T1000 (cell line): ENCODE data around the gene SBF1.

Experiments
- DNase-seq: peaks from one replicate; lab custom pipeline; 2025; ENCODE audit warnings: mixed read lengths; lab: John Stamatoyannopoulos, UW

The SBF1 gene

DNA sequence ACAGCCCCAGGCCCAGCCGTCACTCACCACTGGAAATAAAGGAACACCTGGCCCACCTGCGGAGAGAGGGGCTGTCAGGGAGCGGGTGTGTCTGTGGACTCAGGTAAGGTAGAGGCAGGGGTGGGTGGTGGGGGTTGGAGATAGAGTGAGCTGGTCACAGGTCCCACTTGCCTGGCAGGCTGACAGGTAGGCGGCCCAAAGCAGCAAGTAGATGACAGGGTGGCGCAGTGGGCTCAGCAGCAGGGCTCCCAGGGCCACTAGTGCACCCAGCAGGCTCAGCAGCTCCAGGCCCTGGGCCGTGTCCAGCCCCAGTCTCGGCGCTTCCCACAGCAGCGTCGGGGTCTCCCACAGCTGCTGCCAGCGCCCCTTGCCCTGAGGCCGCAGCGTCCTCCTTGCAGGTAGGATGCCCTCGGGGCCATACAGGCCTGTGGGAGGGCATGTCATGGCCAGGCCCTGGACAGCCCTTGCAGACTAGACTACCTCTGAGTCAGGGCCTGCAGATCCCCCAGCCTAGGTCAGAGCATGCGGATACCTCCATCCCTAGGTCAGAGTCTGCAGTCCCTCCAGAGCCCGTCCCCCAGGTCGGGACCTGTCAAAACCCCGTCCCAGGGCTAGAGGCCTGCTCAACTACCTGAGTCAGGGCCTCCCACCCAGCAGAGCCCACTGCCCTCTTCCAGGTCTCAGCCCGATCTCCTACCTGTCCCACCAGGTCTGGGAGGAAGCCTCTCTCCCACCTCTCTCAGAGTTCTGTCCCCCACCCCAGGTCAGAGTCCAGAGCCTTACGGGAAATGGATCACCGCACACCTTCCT is 32.0 kb upstream of the SBF1 start:
- no peak for DNase-seq

DNA sequence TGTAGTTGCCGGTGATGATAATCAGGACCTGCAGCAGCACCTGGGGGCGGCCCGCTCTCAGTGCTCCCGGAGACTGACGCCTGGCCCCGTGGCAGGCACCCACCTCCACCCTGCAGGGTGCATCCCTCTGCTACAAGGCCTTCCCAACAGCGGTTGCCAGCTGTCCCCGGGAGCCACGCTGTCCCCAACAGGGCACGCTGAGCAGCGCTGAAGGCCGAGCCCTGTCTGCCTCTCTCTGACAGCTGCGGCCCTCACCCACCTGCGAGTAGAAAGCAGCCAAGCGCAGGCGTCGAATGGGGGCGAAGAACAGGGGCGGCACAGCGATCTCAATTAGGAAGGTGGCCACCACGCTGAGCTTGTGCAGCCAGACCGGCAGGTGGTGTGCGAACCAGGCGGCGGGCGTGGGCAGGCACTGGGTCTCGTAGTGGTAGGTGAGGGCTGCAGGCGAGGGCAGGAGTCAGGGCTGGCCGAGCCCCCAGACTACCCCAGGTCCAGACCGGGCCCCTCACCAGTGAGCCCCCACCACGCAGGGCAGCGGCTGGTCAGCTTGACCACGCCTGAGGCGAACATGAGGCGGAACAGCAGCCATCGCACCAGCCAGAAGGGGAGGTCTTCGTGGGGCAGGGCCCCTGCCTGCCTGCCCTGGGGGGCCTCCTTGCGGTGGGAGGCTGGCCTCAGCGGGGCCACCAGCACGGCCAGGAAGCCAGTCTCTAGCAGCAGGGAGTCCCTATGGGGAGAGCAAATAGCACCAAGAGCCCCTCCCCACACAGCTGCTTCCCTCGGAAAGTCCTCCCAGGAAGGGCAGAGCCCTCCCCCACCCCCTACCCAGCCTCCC is 31.2 kb upstream of the SBF1 start:
- DNase-seq = no peak

DNA sequence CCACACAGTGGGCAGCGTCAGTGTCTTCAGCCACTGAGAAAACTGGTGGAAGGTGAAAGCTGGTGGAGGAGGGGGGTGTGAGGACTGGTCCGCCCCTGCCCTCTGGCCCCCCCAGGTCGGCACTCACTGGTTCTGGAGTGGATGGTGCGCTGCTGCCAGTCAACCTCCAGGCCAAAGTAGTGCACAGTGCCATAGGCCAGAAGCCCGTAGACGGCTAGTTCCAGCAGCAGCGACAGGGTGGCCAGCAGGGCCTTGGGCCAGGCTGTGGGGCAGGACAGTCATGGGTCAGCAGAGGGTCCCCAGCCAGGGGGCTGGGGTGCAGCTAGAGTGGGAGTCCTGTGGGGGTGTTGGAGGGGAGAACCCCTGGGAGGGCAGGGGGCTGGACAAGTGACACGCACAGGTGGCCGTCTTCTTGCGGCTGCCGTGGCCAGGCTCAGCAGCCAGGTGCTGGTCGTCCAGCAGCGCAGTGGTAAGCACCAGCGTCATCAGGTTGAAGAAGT is 30.5 kb upstream of the SBF1 start:
- DNase-seq = no peak

DNA sequence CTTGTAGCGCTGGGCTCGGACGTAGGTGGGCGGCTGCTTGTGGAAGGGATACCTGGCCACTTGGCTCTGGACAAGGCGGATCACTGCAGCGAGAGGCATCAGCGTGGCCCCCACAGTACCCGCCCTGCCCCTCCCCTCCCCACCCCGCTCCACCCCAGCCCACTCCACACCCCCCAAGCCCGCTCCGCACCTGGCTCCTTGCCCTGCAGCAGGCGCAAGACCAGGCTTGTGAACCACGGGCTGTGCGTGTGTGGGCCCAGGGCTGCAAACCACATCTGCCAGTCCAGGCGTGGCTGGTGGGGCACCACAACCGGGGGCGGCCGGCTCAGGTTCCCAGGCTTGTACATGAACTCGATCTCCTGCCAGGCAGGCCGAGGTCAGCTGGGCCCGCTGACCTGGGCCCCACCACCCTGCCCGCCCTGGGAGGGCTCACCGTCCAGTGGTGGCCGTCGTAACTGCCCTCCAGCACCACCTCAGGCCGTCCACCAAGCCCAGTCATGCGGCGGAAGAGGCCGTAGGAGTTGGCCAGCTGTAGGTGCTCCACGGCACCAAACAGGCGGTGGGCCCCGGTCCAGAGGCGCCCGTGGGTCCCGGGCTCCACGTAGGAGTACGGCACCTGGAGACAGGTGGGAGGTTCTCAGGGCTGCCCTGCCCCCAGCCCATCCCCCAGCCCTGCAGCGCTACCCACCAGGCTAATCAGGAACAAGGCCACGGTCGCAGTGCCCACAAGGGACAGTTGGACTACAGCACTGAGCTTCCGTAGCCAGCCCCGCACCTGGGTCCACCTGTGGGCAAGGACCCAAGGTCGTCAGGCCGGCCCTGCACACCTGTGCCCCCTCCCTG is 29.8 kb upstream of the SBF1 start:
- no peak for DNase-seq

DNA sequence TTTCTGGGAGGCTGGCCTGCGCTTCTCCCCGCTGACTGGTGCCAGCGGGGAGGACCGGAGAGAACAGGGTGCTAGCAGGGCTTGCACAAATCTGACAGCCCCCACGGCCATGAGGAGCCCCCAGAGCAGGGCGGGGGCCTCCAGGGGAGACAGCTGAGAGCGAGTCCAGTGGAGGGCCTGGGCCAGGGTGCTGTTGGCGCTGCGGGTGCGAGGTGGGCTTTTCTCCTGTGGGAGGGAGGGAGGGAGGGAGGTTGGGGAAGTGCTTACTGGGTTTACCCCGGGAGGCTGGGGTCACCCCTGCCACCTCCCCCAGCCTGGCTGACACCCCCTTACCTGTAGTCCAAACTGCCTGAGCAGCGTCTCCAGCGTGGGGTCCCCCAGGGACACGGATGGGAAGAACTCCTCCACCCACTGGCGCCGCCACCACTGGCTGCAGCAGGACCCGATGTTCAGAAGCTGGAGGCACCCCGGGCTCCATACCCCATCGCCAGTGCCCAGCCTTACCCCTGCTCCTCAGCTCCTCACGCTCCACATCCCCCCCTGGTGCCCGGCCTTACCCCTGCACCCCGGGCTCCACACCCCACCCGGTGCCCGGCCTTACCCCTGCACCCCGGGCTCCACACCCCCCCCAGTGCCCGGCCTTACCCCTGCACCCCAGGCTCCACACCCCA is 28.8 kb upstream of the SBF1 start:
- no peak for DNase-seq

DNA sequence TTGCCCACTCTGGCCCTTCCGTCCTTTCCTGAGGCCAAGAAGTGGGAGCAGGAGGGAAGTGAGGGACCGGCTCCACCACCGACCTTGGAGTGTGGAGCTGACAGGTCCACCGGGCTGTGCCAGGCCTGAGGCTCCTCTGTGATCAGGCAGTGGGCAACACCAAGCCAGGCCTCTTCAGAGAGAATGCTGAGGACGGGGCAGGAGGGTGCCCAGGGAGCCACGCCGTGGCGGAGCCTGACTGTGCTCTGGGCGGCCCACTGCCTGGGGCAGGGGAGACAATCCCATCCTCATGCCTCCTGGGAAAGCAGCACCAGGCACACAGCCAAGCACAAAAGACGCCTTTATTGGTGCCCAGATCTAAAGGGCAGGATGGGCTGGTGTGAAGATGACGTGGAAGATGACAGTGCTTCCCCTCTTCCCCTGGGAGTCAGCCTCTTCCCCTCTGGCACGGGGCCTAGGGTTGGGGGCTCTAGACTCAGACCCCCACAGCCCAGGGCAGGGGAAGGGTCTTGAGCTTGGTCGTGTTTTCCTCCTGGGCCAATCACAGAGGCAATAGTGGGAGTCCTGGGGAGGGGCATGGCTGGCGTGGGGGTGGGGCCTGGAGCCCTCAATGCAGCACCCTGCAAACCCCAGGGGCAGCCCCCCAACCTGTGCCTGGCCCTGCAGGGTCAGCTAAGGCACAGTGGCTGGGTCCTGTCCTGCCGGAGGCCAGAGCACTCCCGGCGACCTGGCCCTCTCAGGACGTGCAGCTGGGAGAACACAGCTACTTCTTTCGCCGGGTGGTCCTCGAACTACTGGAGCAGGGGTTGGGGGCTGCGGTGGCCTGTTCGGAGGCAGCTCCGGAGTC is 28.0 kb upstream of the SBF1 start:
- no peak for DNase-seq

DNA sequence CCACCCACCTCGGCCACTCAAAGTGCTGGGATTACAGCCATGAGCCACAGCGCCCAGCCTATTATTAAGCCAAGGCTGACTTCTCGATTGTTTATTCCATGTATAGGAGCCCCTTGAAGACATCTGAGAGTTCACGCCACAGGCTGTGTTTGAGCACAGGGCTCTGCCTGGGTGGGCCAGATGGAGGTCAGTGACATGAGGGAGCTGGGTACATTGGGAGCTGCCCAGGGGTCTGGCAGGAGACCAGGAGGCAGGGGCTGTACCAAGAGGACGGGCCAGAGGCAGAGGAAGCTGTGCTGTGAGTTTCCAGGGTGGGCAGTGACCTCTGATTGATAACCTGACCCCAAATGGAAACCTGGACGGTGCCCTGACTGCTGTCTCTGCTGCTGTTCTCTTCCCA is 27.3 kb upstream of the SBF1 start:
- DNase-seq = no peak

DNA sequence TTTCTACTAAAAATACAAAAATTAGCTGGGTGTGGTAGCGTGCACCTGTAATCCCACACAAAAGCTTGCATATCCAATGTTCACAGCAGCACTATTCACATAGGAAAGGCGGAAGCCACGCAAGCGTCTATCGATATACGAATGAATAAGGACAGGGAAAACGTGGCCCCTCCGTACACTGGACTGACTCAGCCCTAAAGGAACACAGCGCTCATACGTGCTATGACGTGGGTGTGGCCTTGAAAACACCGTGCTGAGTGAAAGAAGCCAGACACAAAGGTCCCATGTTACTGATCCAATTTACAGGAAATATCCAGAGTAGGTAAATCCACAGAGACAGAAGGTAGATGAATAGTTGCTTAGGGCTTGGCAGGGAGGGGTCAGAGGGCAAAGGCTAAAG is 25.6 kb upstream of the SBF1 start:
- no peak for DNase-seq

DNA sequence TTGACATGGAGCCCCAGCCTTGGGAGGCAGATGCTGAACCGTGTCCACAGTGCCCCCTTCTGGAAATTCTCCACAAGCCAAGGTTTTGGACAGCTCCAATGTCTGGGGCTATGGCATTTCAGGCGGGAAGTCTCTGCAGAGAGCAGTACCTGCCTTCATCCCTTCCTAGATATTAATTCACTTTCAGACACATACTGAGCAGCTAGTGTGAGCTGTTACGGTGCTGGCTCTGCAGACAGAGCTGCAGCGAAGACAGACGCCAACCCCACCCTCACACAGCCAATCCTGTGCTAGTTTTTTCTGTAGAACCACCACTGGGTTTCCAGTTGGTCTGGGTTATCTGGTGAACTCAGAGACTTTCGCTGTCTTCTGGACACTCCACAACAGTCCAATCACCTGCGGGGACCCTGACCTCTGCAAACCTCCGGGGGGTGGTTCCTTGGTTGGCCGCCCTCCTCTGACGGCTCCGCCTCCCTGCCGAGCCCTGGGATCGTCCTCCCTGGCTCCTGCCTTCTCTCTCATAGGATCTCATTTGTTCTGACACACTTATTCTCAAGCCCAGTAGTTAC is 23.6 kb upstream of the SBF1 start:
- DNase-seq = no peak

DNA sequence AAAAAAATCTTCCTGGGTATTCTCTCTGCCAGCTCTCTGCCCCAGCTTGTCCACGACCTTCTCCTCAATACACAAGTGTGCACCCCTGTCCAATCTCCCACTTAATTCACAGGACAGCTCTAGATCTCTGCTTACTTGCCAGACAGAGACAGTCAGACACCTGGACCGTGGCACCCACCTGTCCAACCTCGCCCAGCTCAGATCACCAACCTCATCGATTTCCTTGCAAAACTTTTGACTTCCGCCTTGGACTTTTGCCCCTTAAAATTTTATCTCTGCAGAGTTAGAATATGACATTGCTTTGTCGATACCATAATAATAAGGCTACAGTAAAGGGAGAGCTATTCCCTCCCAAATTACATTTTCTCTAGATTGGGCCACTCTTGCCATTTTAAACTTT is 22.3 kb upstream of the SBF1 start:
- no peak for DNase-seq

DNA sequence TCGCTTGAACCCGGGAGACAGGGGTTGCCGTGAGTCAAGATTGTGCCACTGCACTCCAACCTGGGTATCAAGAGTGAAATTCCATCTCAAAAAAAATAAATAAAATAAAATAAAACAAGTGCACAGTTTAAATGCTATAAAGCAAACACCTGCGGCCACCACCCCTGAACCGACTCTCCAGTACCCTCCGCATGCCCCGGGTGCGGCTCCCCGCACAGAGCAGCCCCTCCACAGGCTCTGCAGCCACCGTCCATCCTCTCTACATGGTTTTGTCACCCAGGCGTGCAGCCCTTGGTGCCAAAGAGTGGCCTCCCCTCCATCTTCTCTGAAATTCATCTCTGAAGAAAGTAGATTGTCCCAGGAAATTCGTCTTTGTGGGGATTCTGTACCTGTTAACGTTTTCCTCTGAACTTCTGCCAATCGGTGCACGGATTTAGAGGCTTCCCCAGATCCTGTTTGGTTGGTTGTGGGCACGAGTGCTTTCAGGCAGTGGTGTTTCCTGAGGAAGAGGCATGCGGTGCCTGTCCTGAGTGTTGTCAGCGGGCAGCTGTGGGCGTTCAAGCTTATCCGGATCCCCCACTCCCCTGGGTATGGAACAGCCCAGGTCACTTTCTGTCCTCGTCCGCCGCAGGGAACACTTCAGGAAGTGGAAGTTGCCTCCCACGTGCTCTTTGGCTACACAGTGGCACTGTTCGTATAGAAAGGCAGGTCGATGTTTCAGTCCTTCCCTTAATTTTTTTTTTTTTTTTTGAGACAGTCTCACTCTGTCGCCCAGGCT is 15.9 kb upstream of the SBF1 start:
- no peak for DNase-seq

DNA sequence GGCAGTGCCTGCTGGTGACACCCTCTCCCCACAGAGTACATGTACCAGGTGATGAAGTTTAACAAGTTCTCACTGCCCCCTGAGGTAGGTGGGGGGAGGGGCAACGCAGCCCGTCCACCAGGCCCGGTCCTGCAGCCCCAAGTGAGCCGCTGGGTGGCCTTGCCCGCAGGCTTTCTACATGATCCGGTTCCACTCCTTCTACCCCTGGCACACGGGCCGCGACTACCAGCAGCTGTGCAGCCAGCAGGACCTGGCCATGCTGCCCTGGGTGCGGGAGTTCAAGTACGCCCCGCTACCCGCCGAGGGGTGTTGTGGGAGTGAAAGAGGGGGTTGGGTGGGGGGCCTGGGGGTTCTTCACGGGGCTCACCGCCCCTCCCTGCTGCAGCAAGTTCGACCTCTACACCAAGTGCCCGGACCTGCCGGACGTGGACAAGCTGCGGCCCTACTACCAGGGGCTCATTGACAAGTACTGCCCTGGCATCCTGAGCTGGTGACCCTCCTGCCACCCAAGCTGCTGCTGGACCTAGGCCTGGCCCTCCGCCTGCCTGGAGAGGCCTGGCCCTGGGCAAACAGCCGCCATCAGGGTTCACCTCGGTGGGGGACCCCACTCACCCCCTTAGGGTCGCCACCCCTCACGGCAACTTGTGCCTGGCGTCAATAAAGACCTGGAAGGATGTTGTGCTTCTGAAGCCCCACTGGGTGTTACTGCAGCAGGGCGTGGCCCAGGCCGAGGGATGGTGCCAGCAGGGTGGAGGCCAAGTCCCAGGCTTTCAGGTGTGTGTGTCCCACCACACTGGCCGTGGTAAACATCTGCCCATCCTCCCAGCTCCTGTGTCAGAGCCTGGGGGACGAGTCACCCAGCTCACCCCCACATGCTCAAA is 14.8 kb upstream of the SBF1 start:
- no peak for DNase-seq

DNA sequence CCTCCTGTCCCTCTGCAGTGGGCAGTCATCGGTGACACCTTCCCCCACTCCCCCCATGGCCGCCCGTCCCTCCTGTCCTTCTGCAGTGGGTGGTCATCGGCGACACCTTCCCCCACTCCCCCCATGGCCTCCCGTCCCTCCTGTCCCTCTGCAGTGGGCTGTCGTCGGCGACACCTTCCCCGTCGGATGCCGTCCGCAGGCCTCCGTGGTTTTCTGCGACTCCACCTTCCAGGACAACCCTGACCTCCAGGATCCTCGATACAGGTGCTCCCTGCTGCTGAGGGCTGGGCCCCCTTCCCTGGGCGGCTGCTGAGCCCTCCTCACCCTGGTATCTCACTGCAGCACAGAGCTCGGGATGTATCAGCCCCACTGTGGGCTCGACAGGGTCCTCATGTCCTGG is 14.1 kb upstream of the SBF1 start:
- no peak for DNase-seq

DNA sequence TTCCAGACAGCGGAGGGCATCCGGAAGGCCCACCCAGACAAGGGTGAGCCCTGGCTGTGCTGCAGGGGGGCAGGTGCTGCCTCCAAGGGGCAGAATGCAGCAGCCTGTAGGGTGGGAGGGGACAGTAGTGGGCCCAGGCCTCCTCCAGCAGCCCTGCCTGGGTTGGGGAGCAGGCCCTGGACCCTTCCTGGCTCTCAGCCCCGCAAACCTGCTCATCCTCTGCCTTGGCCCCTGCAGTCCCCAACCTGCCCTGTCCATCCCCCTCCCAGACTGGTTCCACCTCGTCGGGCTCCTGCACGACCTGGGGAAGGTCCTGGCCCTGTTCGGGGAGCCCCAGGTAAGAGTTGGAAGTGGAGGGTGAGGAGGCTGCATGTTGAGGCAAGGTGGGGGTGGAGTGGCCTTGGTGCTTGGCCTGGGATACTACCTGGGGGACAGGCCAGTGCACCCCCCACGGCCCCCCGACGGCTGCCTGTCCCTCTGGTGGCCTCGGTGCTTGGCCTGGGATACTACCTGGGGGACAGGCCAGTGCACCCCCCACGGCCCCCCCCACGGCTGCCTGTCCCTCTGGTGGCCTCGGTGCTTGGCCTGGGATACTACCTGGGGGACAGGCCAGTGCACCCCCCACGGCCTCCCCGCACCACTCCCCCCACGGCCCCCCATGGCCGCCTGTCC is 13.3 kb upstream of the SBF1 start:
- no peak for DNase-seq

DNA sequence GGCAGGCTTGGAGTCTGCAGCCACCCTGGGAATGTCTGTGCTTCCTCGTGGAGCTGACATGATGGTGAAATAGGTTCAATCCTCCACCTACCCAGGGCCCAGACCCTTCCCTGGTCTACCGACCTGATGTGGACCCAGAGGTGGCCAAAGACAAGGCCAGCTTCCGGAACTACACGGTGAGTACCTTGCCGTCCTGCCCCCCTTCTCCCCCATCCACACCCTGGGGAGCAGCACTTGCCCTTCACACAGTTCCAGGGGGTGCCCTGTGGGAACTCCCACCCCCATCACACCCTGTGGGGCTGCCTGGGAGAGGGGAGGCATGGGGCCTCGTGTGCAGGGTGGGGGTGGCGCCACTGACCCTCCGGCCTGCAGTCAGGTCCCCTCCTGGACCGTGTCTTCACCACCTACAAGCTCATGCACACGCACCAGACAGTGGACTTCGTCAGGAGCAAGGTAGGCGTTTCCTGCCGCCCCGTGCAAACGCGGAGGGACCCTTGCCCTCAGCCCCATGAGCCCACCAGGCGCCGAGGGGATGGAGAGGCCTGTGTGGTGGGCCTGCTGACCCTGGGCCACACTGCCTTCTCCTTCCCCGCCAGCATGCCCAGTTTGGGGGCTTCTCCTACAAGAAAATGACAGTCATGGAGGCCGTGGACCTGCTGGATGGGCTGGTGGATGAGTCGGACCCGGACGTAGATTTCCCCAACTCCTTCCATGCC is 12.6 kb upstream of the SBF1 start:
- DNase-seq = no peak

DNA sequence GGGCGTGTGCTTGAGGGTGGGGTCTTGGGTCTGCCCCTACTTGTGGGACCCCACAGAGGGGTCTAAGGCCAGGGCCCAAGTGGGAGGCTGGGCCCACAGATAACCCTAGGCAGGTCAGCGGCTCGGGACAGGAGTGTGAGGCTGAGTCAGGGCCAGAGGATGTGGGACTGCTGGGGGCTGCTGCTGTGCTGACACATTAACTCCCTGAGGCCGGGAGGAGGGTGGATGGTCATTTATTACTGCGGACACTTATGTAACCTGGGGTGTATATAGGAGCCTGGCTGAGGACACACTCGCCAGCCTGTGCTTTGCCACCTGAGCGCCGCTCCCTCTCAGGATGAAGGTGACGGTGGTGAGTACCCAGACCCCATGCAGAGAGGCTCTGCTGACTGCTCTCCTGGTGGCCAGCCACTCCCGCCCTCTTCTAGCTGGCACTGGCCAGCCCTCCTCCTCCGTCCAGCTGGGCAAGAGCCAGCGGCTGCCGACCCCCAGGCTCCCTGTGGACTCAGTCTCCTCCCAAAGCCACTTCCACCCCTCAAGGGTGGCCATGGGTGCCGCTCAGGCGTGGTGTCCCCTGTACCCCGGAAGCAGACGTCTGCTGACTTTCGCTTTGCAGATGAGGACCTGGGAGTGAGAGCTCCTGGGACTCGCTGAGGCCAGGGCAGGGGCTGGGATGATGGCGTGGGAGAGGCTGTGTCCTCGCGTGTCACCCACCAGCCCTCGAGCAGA is 11.9 kb upstream of the SBF1 start, which contains the start of gene MIOX:
MIOX (plus strand) TSS at position 299 of the 729 bp plus-strand sequence; CDS start at position 338, 39 bp downstream.
- DNase-seq = no peak
